HFF-Myc (cell line): ENCODE measurements around the gene GTF3A.

Experiments
- DNase-seq: peaks from one replicate; pipeline ENCODE4 v3.0.0-alpha.2; 2011; ENCODE audit warnings: low read depth; ENCODE audit errors: extremely low read depth
- H3K4me3 ChIP-seq: replicated peaks from 2 replicates; pipeline ENCODE4 v1.5.1; 2011; ENCODE audit warnings: low read depth, mild to moderate bottlenecking, control low read depth, low read length
- CTCF ChIP-seq: IDR thresholded peaks from 2 replicates; pipeline ENCODE4 v1.5.1; 2012; ENCODE audit warnings: mild to moderate bottlenecking, low read depth, low read length, control low read depth; ENCODE audit errors: missing control alignments

GTF3A gene

GRCh38 chr13:27405546-27406134 lies 18.8 kb upstream of the GTF3A start:
- DNase-seq = no peak
- no peak for TF ChIP-seq CTCF
- H3K4me3 ChIP-seq = no peak overlapping the region

DNA sequence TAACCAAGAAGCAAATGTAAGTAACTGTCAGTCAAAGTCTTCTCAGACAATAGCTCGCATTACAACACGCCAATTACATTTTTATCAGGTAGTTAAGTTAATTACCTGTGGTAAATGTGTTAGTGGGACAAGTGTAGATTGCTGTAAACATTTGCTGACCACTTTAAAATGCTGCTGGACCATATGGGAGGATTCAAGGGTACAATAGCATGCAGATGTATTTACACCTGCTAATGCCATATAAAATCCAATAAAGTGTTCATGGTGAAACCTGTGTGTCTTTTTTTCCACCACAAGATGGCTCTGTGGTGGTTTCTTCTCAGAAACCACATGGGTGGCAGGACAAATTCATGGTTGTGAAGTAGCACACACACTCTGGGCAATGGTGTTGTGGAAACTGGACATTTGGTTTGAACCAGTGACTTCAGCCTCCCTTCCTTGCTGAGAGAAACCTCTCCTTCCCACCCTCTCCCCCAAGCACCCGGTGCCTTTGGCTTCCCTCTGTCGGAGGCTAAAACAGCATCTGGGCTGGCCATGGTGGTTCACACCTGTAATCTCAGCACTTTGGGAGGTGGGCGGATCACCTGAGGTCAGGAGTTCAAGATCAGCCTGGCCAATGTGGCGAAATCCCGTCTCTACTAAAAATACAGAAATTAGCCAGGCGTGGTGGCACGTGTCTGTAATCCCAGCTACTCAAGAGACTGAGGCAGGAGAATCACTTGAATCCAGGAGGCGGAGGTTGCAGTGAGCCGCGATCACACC lies 18.1 kb upstream of the GTF3A start:
- no peak for DNase-seq
- H3K4me3 ChIP-seq = no peak overlapping the region
- TF ChIP-seq CTCF = peak; percentile 49

GRCh38 chr13:27408074-27408473 lies 16.3 kb upstream of the GTF3A start:
- no peak for DNase-seq

DNA sequence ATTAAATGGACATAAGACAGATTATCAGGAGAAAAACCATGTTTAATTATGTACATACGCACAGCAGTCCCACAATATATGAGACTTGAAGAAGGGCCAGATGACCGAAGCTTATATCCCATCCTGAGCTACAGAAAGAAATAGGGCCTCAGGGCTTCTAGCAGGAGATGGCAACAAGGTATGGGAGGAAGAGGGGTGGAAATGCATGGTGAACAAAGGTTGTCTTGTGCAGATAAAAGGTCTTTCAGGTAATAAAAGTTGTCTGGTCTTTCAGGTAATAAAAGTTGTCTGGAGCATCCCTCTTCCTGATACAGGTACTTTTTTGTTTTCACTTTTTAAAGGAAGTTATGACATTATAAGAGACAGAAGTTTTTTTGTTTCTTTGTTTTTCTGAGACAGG lies 15.4 kb upstream of the GTF3A start:
- no peak for TF ChIP-seq CTCF
- DNase-seq = no peak
- H3K4me3 ChIP-seq = no peak overlapping the region

More at GRCh38 chr13:27408074-27408473, 16.3 kb upstream of the GTF3A start:
- H3K4me3 ChIP-seq = no peak overlapping the region
- TF ChIP-seq CTCF = no peak

DNA sequence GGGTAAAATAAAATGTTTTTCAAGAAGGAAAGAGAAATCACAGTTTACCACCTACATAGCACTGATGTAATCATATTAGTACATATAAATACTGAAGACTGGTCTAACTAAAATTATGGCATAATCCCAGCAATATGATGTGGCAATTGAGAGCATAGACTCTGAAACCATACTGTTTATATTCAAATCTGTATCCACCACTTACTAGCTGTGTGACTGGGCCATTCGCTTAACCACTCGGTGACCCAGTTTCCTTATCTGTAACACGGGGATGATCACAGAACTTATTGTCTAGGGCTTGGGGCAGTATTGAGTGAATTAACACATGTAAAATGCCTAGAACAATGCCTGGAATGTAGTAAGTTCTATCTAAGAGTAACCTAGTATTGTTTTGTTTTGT lies 13.1 kb upstream of the GTF3A start:
- no peak for TF ChIP-seq CTCF
- no peak for DNase-seq
- no peak overlapping the region for H3K4me3 ChIP-seq

DNA sequence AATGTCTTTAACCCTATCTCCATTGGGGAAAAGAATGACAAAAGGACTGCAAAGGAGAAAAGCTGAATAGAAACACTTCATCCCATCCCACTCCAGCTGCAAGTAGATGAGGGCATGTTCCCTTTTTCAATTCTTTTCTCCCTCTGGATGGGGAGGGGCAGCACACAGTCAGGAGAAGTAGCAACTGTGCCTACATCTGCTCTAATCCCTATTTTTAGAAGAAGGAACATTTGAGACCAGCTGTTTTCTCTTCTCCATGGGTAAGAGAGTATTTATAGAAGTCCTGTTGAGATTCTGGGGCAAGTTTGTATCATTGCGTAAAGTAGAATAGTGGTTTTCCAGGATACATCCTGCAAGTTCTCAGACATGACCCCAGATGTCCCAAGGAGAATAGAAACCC lies 9.3 kb upstream of the GTF3A start:
- DNase-seq = no peak
- no peak overlapping the region for H3K4me3 ChIP-seq
- no peak for TF ChIP-seq CTCF
